Rectal smooth muscle tissue (tissue), 1 donor: Measurements from ENCODE around the gene NUP37.
"Not testable (repeated sequence)": the region's sequence is repeated elsewhere in the genome, so short reads cannot be mapped to it uniquely, and the experiment has no call there.

Experiments used
- H3K27ac ChIP-seq: one replicate; pipeline ENCODE4 v1.7.0; 2013; ENCODE audit warnings: low read depth, low read length, inconsistent platforms
- H3K27me3 ChIP-seq: one replicate; pipeline ENCODE4 v1.7.0; 2013; ENCODE audit warnings: low read length; ENCODE audit not compliant: control insufficient read depth, insufficient read depth
- H3K36me3 ChIP-seq: one replicate; pipeline ENCODE4 v1.7.0; 2013; ENCODE audit warnings: low read length; ENCODE audit not compliant: control insufficient read depth, insufficient read depth
- H3K4me1 ChIP-seq: one replicate; pipeline ENCODE4 v1.7.0; 2013; ENCODE audit warnings: low read length; ENCODE audit not compliant: control insufficient read depth, insufficient read depth
- H3K4me3 ChIP-seq: one replicate; pipeline ENCODE4 v1.7.0; 2013; ENCODE audit warnings: low read length
- H3K9ac ChIP-seq: one replicate; pipeline ENCODE4 v1.7.0; 2013; ENCODE audit warnings: low read length

The NUP37 gene

GRCh38 chr12:102120564-102120873 is 605 bp upstream of the NUP37 start:
- Histone ChIP-seq H3K36me3 (no peaks in the 10 kb centered on the region), H3K4me1 (peaks cover 4% of the 10 kb centered on the region), H3K9ac (no peak overlapping the region), H3K27ac (no peak overlapping the region), H3K27me3 (no peaks in the 10 kb centered on the region), H3K4me3 (peak overlapping the region; percentile 85)

GRCh38 chr12:102118874-102119273 is 1.0 kb downstream of the NUP37 start:
- H3K9ac ChIP-seq = no peak overlapping the region
- H3K36me3 ChIP-seq = no peaks in the 10 kb centered on the region
- H3K4me3 ChIP-seq = peak overlapping the region; percentile 9
- peaks cover 4% of the 10 kb centered on the region for H3K4me1 ChIP-seq
- H3K27me3 ChIP-seq = no peaks in the 10 kb centered on the region
- no peak overlapping the region for H3K27ac ChIP-seq

GRCh38 chr12:102116392-102116791 is 3.5 kb downstream of the NUP37 start:
- Histone ChIP-seq H3K27ac (no peak overlapping the region), H3K4me3 (no peak overlapping the region), H3K27me3 (no peaks in the 10 kb centered on the region), H3K36me3 (peaks cover 2% of the 10 kb centered on the region), H3K4me1 (peaks cover 4% of the 10 kb centered on the region), H3K9ac (no peak overlapping the region)

GRCh38 chr12:102114212-102114611 is 5.7 kb downstream of the NUP37 start:
- no peaks in the 10 kb centered on the region for H3K4me1 ChIP-seq
- no peak overlapping the region for H3K9ac ChIP-seq
- peaks cover 12% of the 10 kb centered on the region for H3K36me3 ChIP-seq
- H3K27ac ChIP-seq = no peak overlapping the region
- no peak overlapping the region for H3K4me3 ChIP-seq
- no peaks in the 10 kb centered on the region for H3K27me3 ChIP-seq

GRCh38 chr12:102110782-102111181 is 9.1 kb downstream of the NUP37 start:
- Histone ChIP-seq H3K9ac (no peak overlapping the region), H3K27ac (no peak overlapping the region), H3K27me3 (no peaks in the 10 kb centered on the region), H3K4me3 (no peak overlapping the region), H3K36me3 (peaks cover 19% of the 10 kb centered on the region), H3K4me1 (no peaks in the 10 kb centered on the region)

GRCh38 chr12:102107970-102108369 is 11.9 kb downstream of the NUP37 start:
- Histone ChIP-seq H3K9ac (no peak overlapping the region), H3K27me3 (no peaks in the 10 kb centered on the region), H3K4me1 (no peaks in the 10 kb centered on the region), H3K36me3 (peaks cover 19% of the 10 kb centered on the region), H3K4me3 (no peak overlapping the region), H3K27ac (no peak overlapping the region)

- no peaks in the 10 kb centered on the region for H3K27me3 ChIP-seq
- H3K27ac ChIP-seq = no peak overlapping the region
- peaks cover 18% of the 10 kb centered on the region for H3K36me3 ChIP-seq
- H3K4me3 ChIP-seq = no peak overlapping the region
- no peaks in the 10 kb centered on the region for H3K4me1 ChIP-seq
- no peak overlapping the region for H3K9ac ChIP-seq
Measured at GRCh38 chr12:102106905-102107304, 13.0 kb downstream of the NUP37 start.

- no peak overlapping the region for H3K27ac ChIP-seq
- no peak overlapping the region for H3K9ac ChIP-seq
- H3K36me3 ChIP-seq = peaks cover 3% of the 10 kb centered on the region
- no peak overlapping the region for H3K4me3 ChIP-seq
- no peaks in the 10 kb centered on the region for H3K4me1 ChIP-seq
- no peaks in the 10 kb centered on the region for H3K27me3 ChIP-seq
Measured at GRCh38 chr12:102096855-102097254, 23.1 kb downstream of the NUP37 start.

GRCh38 chr12:102095677-102096263 is 24.1 kb downstream of the NUP37 start:
- H3K9ac ChIP-seq = no peak overlapping the region
- peaks cover 3% of the 10 kb centered on the region for H3K36me3 ChIP-seq
- H3K4me3 ChIP-seq = no peak overlapping the region
- no peak overlapping the region for H3K27ac ChIP-seq
- no peaks in the 10 kb centered on the region for H3K4me1 ChIP-seq
- no peaks in the 10 kb centered on the region for H3K27me3 ChIP-seq

- no peak overlapping the region for H3K27ac ChIP-seq
- no peaks in the 10 kb centered on the region for H3K4me1 ChIP-seq
- no peaks in the 10 kb centered on the region for H3K27me3 ChIP-seq
- no peak overlapping the region for H3K4me3 ChIP-seq
- H3K36me3 ChIP-seq = no peaks in the 10 kb centered on the region
- no peak overlapping the region for H3K9ac ChIP-seq
Measured at GRCh38 chr12:102093319-102093718, 26.6 kb downstream of the NUP37 start.

GRCh38 chr12:102089228-102089835 is 30.6 kb downstream of the NUP37 start:
- not testable (repeated sequence) for H3K27me3 ChIP-seq, H3K36me3 ChIP-seq, H3K4me1 ChIP-seq, H3K9ac ChIP-seq, H3K4me3 ChIP-seq, H3K27ac ChIP-seq

- Histone ChIP-seq H3K36me3 (peaks cover 4% of the 10 kb centered on the region), H3K9ac (no peak overlapping the region), H3K27ac (no peak overlapping the region), H3K4me3 (no peak overlapping the region), H3K27me3 (no peaks in the 10 kb centered on the region), H3K4me1 (no peaks in the 10 kb centered on the region)
Measured at GRCh38 chr12:102080842-102081241, 39.1 kb downstream of the NUP37 start.

- H3K27ac ChIP-seq = not testable (repeated sequence)
Measured at GRCh38 chr12:102072092-102072491, 47.8 kb downstream of the NUP37 start.

More at GRCh38 chr12:102072092-102072491, 47.8 kb downstream of the NUP37 start:
- not testable (repeated sequence) for H3K9ac ChIP-seq, H3K4me1 ChIP-seq, H3K27me3 ChIP-seq, H3K36me3 ChIP-seq, H3K4me3 ChIP-seq
